GM12878 (cell line): ENCODE data around the gene ZFPM1. TPM values are rescaled to one million over a fixed set of nuclear protein-coding genes. Genes with fewer than 3 reads are reported as not detected.

Source experiments
- ATAC-seq: fragments of 200-7000 bp; cut with Tn5 transposase; 3 replicates; pipeline ENCODE4 v1.9.1; 2020; ENCODE audit warnings: mild to moderate bottlenecking, moderate library complexity
- BruUV-seq: library from RNA; stranded (reverse); fragments of 400-500 nt; replicated peaks from 2 replicates; lab custom pipeline; 2021; lab: Mats Ljungman, UMichigan
- CTCF ChIA-PET: fragments of 300-600 bp; sonication (Branson Sonifier 250); formaldehyde crosslinking; extraction: SDS; loops from one replicate; lab custom pipeline; 2021; ENCODE audit warnings: inconsistent platforms; lab: Yijun Ruan, JAX
- POLR2A ChIA-PET: fragments of 350-600 bp; formaldehyde crosslinking; extraction: SDS; loops from one replicate; lab custom pipeline; 2021; ENCODE audit warnings: inconsistent platforms; lab: Charles Lee
- RAD21 ChIA-PET: fragments of 300-600 bp; sonication (Branson Sonifier 250); formaldehyde crosslinking; loops from one replicate; lab custom pipeline; 2023; ENCODE audit warnings: antibody characterized with exemption; ENCODE audit not compliant: unreplicated experiment; lab: Charles Lee
- SMC1A ChIA-PET: fragments of 300-600 bp; sonication (Branson Sonifier 250); formaldehyde crosslinking; loops from one replicate; lab custom pipeline; 2023; ENCODE audit not compliant: unreplicated experiment, uncharacterized antibody; lab: Charles Lee
- DNase-seq: peaks from one replicate; pipeline ENCODE4 v3.0.0-alpha.2; 2011; ENCODE audit warnings: low read depth, low spot score
- FAIRE-seq: peaks from 3 replicates; lab custom pipeline; 2011; peaks lifted over from hg19 to GRCh38; lab: Jason Lieb, UNC
- H2AFZ ChIP-seq: 2 replicates; pipeline ENCODE4 v1.6.0; 2011; ENCODE audit warnings: low read depth, low read length, control low read depth; ENCODE audit not compliant: control insufficient read depth
- H3K27ac ChIP-seq: 2 replicates; pipeline ENCODE4 v1.5.1; 2011; ENCODE audit warnings: control low read depth; ENCODE audit not compliant: control insufficient read depth, insufficient read depth
- H3K27me3 ChIP-seq, 2 experiments: replicated peaks in 1 of 2; 2 replicates each; pipeline versions ENCODE4 v1.6.0 to v1.6.1; 2011; ENCODE audit warnings: low read length in 1 of 2; ENCODE audit not compliant: control insufficient read depth in 2 of 2, insufficient read depth in 2 of 2
- H3K36me3 ChIP-seq, 2 experiments: 2 replicates each; pipeline ENCODE4 v1.5.1; 2011; ENCODE audit warnings: low read length in 1 of 2; ENCODE audit not compliant: control insufficient read depth in 2 of 2, insufficient read depth in 2 of 2
- H3K4me1 ChIP-seq: 2 replicates; pipeline ENCODE4 v1.6.1; 2011; ENCODE audit warnings: mild to moderate bottlenecking, low read length, moderate library complexity, mixed read lengths; ENCODE audit not compliant: control insufficient read depth, insufficient read depth
- H3K4me2 ChIP-seq: 2 replicates; pipeline ENCODE4 v1.6.0; 2011; ENCODE audit warnings: control low read depth; ENCODE audit not compliant: control insufficient read depth, insufficient read depth
- H3K4me3 ChIP-seq: fragments of 200-600 bp; sonication (generic); 2 replicates; pipeline ENCODE4 v1.5.1; 2016
- H3K79me2 ChIP-seq: 2 replicates; pipeline ENCODE4 v1.6.0; 2011; ENCODE audit warnings: low read length; ENCODE audit not compliant: control insufficient read depth, insufficient read depth
- H3K9ac ChIP-seq: 2 replicates; pipeline ENCODE4 v1.8.0; 2011; ENCODE audit warnings: low read length, control low read depth, mixed read lengths; ENCODE audit not compliant: control insufficient read depth, insufficient read depth
- H3K9me3 ChIP-seq: replicated peaks from 3 replicates; pipeline ENCODE4 v1.5.1; 2011; ENCODE audit warnings: mild to moderate bottlenecking, low read length; ENCODE audit not compliant: control insufficient read depth, insufficient read depth
- H4K20me1 ChIP-seq: 2 replicates; pipeline ENCODE4 v1.6.0; 2011; ENCODE audit not compliant: control insufficient read depth, insufficient read depth
- CBX5 ChIP-seq: sonication (generic); IDR thresholded peaks from 2 replicates; pipeline ENCODE4 v1.6.1; 2016; ENCODE audit warnings: low read depth, moderate library complexity, mild to moderate bottlenecking, inconsistent platforms
- ETV6 ChIP-seq, 2 experiments: fragments of 450-650 bp in 1 of 2; IDR thresholded peaks in 1 of 2; conservative IDR thresholded peaks in 1 of 2; 2 replicates each; pipeline ENCODE4 v1.6.1; 2014; ENCODE audit warnings: antibody characterized with exemption in 1 of 2, borderline replicate concordance in 1 of 2, low read depth in 1 of 2, mild to moderate bottlenecking in 1 of 2, moderate library complexity in 1 of 2
- IKZF1 ChIP-seq: fragments of 450-650 bp; conservative IDR thresholded peaks from 2 replicates; pipeline ENCODE4 v1.6.1; 2017; ENCODE audit warnings: antibody characterized with exemption, mild to moderate bottlenecking
- JUND ChIP-seq: IDR thresholded peaks from 2 replicates; pipeline ENCODE4 v1.6.1; 2012; ENCODE audit warnings: low read depth, mild to moderate bottlenecking, low read length, improper control_type of control experiment, moderate library complexity
- MEF2B ChIP-seq: fragments of 450-650 bp; IDR thresholded peaks from 2 replicates; pipeline ENCODE4 v1.6.1; 2018; ENCODE audit warnings: mild to moderate bottlenecking, moderate library complexity; ENCODE audit not compliant: partially characterized antibody, poor library complexity, severe bottlenecking
- MXI1 ChIP-seq: fragments of 150-350 bp; IDR thresholded peaks from 2 replicates; pipeline ENCODE4 v1.6.1; 2011; ENCODE audit warnings: low read depth, mild to moderate bottlenecking, inconsistent platforms, low read length, improper control_type of control experiment
- NR2C1 ChIP-seq: fragments of 450-650 bp; IDR thresholded peaks from 2 replicates; pipeline ENCODE4 v1.6.1; 2017; ENCODE audit warnings: antibody characterized with exemption, mild to moderate bottlenecking, moderate library complexity
- NRF1 ChIP-seq: conservative IDR thresholded peaks from 2 replicates; pipeline ENCODE4 v1.6.1; 2011; ENCODE audit warnings: mild to moderate bottlenecking, low read depth, low read length, improper control_type of control experiment
- SIN3A ChIP-seq: IDR thresholded peaks from 2 replicates; pipeline ENCODE4 v1.6.1; 2012; ENCODE audit warnings: low read depth, low read length, improper control_type of control experiment
- SP1 ChIP-seq: IDR thresholded peaks from one replicate; pipeline ENCODE4 v1.6.1; 2011; ENCODE audit warnings: low read depth, low read length
- STAT3 ChIP-seq: IDR thresholded peaks from 2 replicates; pipeline ENCODE4 v1.6.1; 2011; ENCODE audit warnings: low read depth, low read length, improper control_type of control experiment
- TAF1 ChIP-seq: IDR thresholded peaks from 2 replicates; pipeline ENCODE4 v1.6.1; 2011; ENCODE audit warnings: mild to moderate bottlenecking, low read depth, low read length, borderline replicate concordance
- TCF12 ChIP-seq: IDR thresholded peaks from 2 replicates; pipeline ENCODE4 v1.6.1; 2011; ENCODE audit warnings: low read depth, mild to moderate bottlenecking, low read length
- TCF3 ChIP-seq: IDR thresholded peaks from 2 replicates; pipeline ENCODE4 v1.6.1; 2012; ENCODE audit warnings: low read depth, mild to moderate bottlenecking, low read length, borderline replicate concordance; ENCODE audit not compliant: insufficient read depth
- WGBS: methylation state at CpG from one replicate; pipeline ENCODE4 v1.1.6; 2016; ENCODE audit warnings: low lambda C conversion rate; ENCODE audit not compliant: insufficient replicate concordance, insufficient coverage; ENCODE audit errors: missing lambda C conversion rate; 5-methylcytosine and 5-hydroxymethylcytosine counted together
- in situ Hi-C: fragments of 300-500 bp; cut with MboI; formaldehyde crosslinking; loops from 9 replicates; pipeline ENCODE4 v1.14.3; 2018; ENCODE audit warnings: mixed read lengths
- intact Hi-C: fragments of 100-400 bp; cut with micrococcal nuclease; formaldehyde crosslinking; loops from one replicate; pipeline ENCODE4 v1.14.2; 2022; ENCODE audit not compliant: unreplicated experiment
- polyA plus RNA-seq, 11 experiments: library from polyadenylated mRNA; depleted of rRNA in 4 of 11; unstranded in 6 of 11; stranded (reverse) in 5 of 11; fragments of >200 nt; fragmentation: Nextera tagmentation in 4 of 11; fragmentation: Illumina TruSeq in 1 of 11; extraction: Ambion mirVana in 4 of 11; extraction: Trizol in 1 of 11; gene quantifications; 1 replicate in 1 of 11; 2 replicates in 10 of 11; pipeline versions ENCODE4 v1.2.1 to v1.2.3, GENCODE V29; 2011 to 2016; ENCODE audit warnings: inconsistent platforms in 2 of 11, missing spikeins in 2 of 11, low read depth in 1 of 11
- total RNA-seq, 4 experiments: library from RNA; depleted of rRNA in 3 of 4; stranded (reverse); fragments of >200 nt in 3 of 4; fragmentation: Illumina TruSeq in 1 of 4; extraction: Trizol in 1 of 4; gene quantifications; 2 replicates each; pipeline versions ENCODE4 v1.2.1 to v1.2.3, GENCODE V29; 2013 to 2021
- TF ChIP-seq, protein P1 (sequence below): fragments of 450-650 bp; IDR thresholded peaks from 2 replicates; pipeline ENCODE4 v1.6.1; 2016; ENCODE audit warnings: mild to moderate bottlenecking
- TF ChIP-seq, protein P2 (sequence below): fragments of 450-650 bp; IDR thresholded peaks from 2 replicates; pipeline ENCODE4 v1.6.1; 2017; ENCODE audit warnings: borderline replicate concordance

ZFPM1 gene
- total and polyA plus RNA-seq, 10 of the 15 experiments (the other 5 are each of a cell fraction or from before 2014, with no cell fraction given): 0.02 to 5.1 (median 0.30) TPM

DNA sequence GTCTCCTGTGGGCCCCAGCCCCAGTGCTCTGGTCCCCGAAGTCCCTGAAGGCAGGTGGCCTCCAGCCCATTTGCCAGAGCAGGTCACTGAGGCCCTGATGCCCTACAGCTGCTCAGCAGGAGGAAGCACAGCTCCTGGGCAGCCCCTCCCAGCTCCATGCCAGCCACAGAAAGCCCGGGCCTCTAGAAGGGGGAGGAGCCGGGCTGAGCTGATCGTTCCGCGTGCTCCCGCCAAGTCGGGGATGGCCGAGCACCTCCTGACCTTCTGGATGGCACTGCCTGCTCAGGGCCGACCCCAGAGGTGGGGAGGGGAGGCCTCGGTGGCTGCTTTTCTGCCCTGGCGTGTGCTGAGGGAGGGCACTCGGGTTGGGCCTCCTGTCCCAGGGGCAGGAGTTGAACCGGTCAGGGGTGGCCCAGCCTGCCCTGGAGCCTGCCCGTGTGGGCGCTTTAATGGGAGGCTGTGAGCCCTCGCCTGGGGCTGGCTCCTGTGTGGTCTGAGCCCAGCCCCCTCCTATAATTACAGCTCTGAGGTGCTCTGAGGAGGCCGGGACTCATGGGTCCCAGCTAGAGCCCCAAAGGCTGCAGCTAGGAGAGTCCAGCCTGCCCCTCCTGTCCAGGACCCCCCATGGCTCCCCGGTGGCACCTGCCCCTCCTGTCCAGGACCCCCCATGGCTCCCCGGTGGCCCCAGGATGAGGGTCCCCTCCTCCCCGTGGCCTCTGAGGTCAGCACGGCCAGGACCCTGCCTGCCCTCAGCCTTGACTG is 29.7 kb downstream of the ZFPM1 start:
- CTCF ChIA-PET: no interaction called here
- Histone ChIP-seq H2AFZ (no peak overlapping the region), H3K9me3 (no peaks in the 10 kb centered on the region), H3K4me2 (no peak overlapping the region), H3K27ac (no peak overlapping the region), H3K79me2 (no peaks in the 10 kb centered on the region), H3K9ac (no peak overlapping the region), H3K4me3 (no peak overlapping the region), H3K4me1 (peaks cover 9% of the 10 kb centered on the region), H3K36me3 (no peaks in the 10 kb centered on the region; a peak in 1 of 4 replicates), H3K27me3 (no peaks in the 10 kb centered on the region), H4K20me1 (no peaks in the 10 kb centered on the region)
- intact Hi-C loops (no loop called here), in situ Hi-C loops (no loop called here)
- FAIRE-seq (no peak), DNase-seq (no peak), ATAC-seq (no peak)
- RAD21 ChIA-PET: no interaction called here
- SMC1A ChIA-PET: no interaction called here
- WGBS: 48% methylated on average over 16 of the region's 22 CpGs
- BruUV-seq: no TSS peak
- POLR2A ChIA-PET: no interaction called here
- TF ChIP-seq JUND (no peak), IKZF1 (no peak)
- TF ChIP-seq, protein P1, sequence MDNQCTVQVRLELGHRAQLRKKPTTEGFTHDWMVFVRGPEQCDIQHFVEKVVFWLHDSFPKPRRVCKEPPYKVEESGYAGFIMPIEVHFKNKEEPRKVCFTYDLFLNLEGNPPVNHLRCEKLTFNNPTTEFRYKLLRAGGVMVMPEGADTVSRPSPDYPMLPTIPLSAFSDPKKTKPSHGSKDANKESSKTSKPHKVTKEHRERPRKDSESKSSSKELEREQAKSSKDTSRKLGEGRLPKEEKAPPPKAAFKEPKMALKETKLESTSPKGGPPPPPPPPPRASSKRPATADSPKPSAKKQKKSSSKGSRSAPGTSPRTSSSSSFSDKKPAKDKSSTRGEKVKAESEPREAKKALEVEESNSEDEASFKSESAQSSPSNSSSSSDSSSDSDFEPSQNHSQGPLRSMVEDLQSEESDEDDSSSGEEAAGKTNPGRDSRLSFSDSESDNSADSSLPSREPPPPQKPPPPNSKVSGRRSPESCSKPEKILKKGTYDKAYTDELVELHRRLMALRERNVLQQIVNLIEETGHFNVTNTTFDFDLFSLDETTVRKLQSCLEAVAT: no peak

DNA sequence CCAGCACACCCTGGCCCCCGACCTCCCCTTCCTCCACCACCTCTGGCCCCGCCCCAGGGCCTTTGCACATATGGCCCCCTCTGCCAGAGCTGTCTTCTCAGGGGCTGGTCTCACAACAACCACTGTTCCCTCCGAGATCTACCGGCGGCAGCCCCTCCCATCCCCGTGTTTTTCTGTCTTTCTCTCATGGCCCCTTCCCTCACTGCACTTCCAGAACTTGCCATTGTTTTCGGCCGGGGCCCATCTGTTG is 30.2 kb downstream of the ZFPM1 start:
- CTCF ChIA-PET: no interaction called here
- BruUV-seq: no TSS peak
- no peak for TF ChIP-seq SP1
- TF ChIP-seq MXI1: no peak
- TF ChIP-seq, protein P2, sequence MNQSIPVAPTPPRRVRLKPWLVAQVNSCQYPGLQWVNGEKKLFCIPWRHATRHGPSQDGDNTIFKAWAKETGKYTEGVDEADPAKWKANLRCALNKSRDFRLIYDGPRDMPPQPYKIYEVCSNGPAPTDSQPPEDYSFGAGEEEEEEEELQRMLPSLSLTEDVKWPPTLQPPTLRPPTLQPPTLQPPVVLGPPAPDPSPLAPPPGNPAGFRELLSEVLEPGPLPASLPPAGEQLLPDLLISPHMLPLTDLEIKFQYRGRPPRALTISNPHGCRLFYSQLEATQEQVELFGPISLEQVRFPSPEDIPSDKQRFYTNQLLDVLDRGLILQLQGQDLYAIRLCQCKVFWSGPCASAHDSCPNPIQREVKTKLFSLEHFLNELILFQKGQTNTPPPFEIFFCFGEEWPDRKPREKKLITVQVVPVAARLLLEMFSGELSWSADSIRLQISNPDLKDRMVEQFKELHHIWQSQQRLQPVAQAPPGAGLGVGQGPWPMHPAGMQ: no peak
- TF ChIP-seq NRF1: no peak
- TF ChIP-seq MEF2B: no peak
- no peak for TF ChIP-seq TCF3
- TF ChIP-seq TAF1: no peak
- TF ChIP-seq TCF12: no peak
- TF ChIP-seq SIN3A: no peak
- TF ChIP-seq NR2C1: no peak
- no peak for TF ChIP-seq STAT3
- TF ChIP-seq ETV6 (conservative IDR thresholded peaks at IDR 0.05 in 1 of 2, IDR thresholded peaks at IDR 0.05 in 1 of 2; ENCODE audit: borderline replicate concordance in 1 of 2, low read depth in 1 of 2): no peak
- no peak for TF ChIP-seq CBX5

More for the DNA sequence above, 30.2 kb downstream of the ZFPM1 start:
- FAIRE-seq: no peak
- POLR2A ChIA-PET: no interaction called here
- in situ Hi-C loops (no loop called here), intact Hi-C loops (no loop called here)
- Histone ChIP-seq H3K4me1 (peaks cover 9% of the 10 kb centered on the region), H3K4me2 (no peak overlapping the region), H3K4me3 (no peak overlapping the region), H3K79me2 (no peaks in the 10 kb centered on the region), H3K27ac (no peak overlapping the region), H2AFZ (no peak overlapping the region), H3K36me3 (no peaks in the 10 kb centered on the region; a peak in 1 of 4 replicates), H3K27me3 (no peaks in the 10 kb centered on the region), H3K9ac (no peak overlapping the region), H4K20me1 (no peaks in the 10 kb centered on the region), H3K9me3 (no peaks in the 10 kb centered on the region)
- DNase-seq: no peak
- ATAC-seq: no peak
- SMC1A ChIA-PET: no interaction called here
- WGBS: 74% methylated on average over 6 of the region's 8 CpGs
- RAD21 ChIA-PET: no interaction called here
